ENCODE data around the gene GSDME. TPM values are rescaled to one million over a fixed set of nuclear protein-coding genes. Genes with fewer than 3 reads are reported as not detected.

The GSDME gene
- total and polyA plus RNA-seq, 8 donors = 0.43 to 7.1 (median 1.5) TPM

DNA sequence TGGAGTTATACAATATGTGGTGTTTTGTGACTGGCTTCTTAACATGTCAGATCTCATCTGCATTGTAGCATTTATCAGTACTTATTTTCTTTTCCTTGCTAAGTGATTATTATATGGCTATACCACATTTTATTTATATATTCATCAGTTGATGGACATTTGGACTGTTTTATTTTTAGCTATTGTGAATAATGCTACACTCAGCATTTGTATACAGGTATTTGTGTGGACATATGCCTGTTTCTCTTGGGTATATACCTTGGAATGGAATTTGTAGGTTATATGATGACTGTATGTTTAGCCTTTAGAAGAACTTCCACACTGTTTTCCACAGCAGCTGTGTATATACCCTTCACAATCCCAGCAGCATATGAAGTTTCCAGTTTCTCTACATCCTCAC is 86.5 kb downstream of the GSDME start:
- no peaks in the 10 kb centered on the region for H3K36me3 ChIP-seq
- H3K4me1 ChIP-seq = no peaks in the 10 kb centered on the region
- H3K27me3 ChIP-seq = no peaks in the 10 kb centered on the region
- no peak overlapping the region for H3K4me3 ChIP-seq
- intact Hi-C loops (cut with DNase I) = no loop called here
- no peak for FAIRE-seq
- H3K9me3 ChIP-seq = no peaks in the 10 kb centered on the region
- H3K27ac ChIP-seq = no peak overlapping the region
- TF ChIP-seq, protein P1, sequence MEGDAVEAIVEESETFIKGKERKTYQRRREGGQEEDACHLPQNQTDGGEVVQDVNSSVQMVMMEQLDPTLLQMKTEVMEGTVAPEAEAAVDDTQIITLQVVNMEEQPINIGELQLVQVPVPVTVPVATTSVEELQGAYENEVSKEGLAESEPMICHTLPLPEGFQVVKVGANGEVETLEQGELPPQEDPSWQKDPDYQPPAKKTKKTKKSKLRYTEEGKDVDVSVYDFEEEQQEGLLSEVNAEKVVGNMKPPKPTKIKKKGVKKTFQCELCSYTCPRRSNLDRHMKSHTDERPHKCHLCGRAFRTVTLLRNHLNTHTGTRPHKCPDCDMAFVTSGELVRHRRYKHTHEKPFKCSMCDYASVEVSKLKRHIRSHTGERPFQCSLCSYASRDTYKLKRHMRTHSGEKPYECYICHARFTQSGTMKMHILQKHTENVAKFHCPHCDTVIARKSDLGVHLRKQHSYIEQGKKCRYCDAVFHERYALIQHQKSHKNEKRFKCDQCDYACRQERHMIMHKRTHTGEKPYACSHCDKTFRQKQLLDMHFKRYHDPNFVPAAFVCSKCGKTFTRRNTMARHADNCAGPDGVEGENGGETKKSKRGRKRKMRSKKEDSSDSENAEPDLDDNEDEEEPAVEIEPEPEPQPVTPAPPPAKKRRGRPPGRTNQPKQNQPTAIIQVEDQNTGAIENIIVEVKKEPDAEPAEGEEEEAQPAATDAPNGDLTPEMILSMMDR (IDR thresholded peaks at IDR 0.05) = no peak
- ATAC-seq = no peak
- DNase-seq = no peak

DNA sequence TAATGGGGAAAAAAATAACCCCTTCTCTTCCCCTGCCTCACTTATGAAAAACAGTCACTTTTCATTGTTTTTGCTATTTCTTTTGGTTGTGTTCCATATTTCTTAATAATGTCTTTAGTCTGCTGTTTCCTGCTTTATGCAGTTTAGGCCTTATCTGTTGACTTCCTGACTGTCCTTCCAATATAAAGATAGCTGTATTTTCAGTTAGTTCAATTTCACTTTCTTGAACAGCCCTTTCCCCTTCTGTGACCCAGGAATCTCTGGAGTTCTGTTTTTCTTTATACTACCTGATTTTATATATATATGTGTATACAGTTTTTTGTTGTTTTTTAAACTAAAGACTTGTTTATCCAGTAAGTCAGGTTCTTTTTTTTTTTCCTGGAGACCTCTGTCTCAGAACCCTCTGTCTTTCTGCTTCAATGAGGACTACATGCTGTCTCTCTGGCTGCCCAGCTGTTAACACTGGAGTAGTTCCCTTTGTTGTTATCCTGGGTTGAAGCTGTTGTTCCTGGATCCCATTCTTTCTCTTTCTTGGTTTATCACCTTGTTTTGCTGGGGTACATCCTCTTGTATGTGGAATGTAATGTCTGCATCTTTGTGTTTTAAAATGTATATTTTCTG is 87.2 kb downstream of the GSDME start:
- H3K27ac ChIP-seq = no peak overlapping the region
- H3K27me3 ChIP-seq = no peaks in the 10 kb centered on the region
- no peak overlapping the region for H3K4me3 ChIP-seq
- intact Hi-C loops (cut with DNase I) = loop anchor here in 1 of 3 donors (10.0 kb wide), 1 partner anchor 265 kb away; no protein-coding TSS in a partner anchor
- H3K9me3 ChIP-seq = no peaks in the 10 kb centered on the region
- no peaks in the 10 kb centered on the region for H3K4me1 ChIP-seq
- no peak for ATAC-seq
- FAIRE-seq = no peak
- DNase-seq = no peak
- no peaks in the 10 kb centered on the region for H3K36me3 ChIP-seq
- TF ChIP-seq, protein P1 (IDR thresholded peaks at IDR 0.05) = no peak

DNA sequence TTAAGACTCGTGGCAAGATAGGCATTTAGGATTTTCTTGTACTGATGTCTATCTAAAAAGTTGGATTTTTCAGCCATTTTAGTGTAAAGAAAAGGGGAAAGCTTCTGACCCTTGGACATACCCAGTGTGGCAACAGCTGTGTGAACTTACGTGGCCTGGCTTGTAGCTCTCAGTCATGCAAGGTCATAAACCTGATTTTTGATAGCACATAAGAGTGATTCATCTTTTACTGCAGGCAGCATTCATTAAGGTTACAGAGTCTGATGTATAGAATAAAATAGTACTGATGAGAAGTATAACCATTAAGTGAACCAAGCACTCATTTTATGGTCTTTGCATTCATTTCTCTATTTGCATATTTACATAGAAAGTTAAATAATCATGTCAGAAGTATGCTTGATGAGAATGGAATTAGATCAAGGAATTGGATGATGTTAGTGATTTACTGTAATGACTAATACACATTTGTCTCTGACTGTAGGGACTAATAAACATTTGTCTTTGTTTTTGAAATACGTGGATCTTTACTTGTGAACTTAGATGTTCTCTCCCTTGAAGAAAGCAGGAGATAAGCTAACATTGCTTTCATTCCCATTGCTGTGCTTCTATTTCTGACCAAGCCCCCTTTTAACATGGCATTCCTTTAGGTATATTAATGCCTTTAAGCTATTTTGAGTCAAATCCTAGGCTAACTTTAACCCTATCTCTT is 88.2 kb downstream of the GSDME start:
- TF ChIP-seq, protein P1 (IDR thresholded peaks at IDR 0.05) = no peak
- intact Hi-C loops (cut with DNase I) = loop anchor here in 1 of 3 donors (10.0 kb wide), 1 partner anchor 264 kb away; no protein-coding TSS in a partner anchor

DNA sequence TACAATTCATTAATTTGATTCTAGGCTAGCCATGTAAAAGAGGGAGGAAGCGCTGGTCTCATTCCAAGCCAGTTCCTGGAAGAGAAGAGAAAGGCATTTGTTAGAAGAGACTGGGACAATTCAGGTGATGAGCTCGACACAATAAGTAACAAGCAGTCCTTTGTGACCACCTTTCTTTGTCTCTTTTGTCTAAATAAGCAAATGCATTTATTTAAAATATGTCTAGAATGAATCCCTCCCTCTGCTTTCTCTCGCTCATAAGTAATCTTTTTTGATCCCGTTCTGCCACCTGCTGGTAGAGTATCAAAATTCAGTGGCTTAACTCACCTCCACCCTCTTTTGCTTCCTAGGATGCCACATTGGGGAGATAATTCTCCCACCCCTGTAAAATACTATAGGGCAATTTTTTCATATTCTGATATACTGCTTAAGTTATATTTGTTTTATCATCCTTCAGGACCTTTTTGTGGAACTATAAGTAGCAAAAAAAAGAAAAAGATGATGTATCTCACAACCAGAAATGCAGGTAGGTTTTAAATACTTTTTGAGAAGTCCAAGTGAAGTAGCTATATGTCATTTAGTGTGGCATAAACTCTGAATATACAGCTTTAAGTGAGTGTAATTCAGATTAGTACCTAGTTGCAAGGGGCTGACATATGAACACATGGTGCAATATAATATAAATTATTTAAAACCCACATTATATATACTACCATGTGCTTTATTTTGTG is 91.5 kb downstream of the GSDME start:
- intact Hi-C loops (cut with DNase I) = loop anchor here in 1 of 3 donors (10.0 kb wide), 1 partner anchor 261 kb away; no protein-coding TSS in a partner anchor
- no peak for FAIRE-seq
- DNase-seq = peak in 3 of 6 donors; percentile 15 to 38 (median 20)

More for the DNA sequence above, 88.2 kb downstream of the GSDME start:
- Histone ChIP-seq H3K4me1 (no peaks in the 10 kb centered on the region), H3K4me3 (no peak overlapping the region), H3K9me3 (no peaks in the 10 kb centered on the region), H3K27ac (no peak overlapping the region), H3K36me3 (no peaks in the 10 kb centered on the region), H3K27me3 (no peaks in the 10 kb centered on the region)
- no peak for DNase-seq
- no peak for FAIRE-seq
- ATAC-seq = peak in 3 of 4 donors; percentile 29 to 65 (median 61)
- WGBS, 2 donors = 49 to 50% methylated on average over 3 of the region's 3 CpGs

More for the DNA sequence above, 91.5 kb downstream of the GSDME start:
- no peaks in the 10 kb centered on the region for H3K36me3 ChIP-seq
- H3K4me3 ChIP-seq = no peak overlapping the region
- H3K27me3 ChIP-seq = no peaks in the 10 kb centered on the region
- peaks cover 0 to 4% (median 0%) of the 10 kb centered on the region in 3 donors for H3K4me1 ChIP-seq
- peak; percentile 71 to 83 (median 80) for ATAC-seq
- H3K27ac ChIP-seq = no peak overlapping the region
- TF ChIP-seq, protein P1 (IDR thresholded peaks at IDR 0.05) = peak; percentile 34 to 61 (median 51)
- 27 to 30% methylated on average over 4 of the region's 4 CpGs for WGBS, 2 donors
- H3K9me3 ChIP-seq = no peaks in the 10 kb centered on the region

Measured in pancreas (tissue), 10 donors.